Activated CD4-positive, alpha-beta T cell treated with anti-CD3 and anti-CD28 coated beads, Interleukin-10, Interleukin-2, amounts not matched to agents 100 ng/mL and 50 ng/mL, durations not matched to agents 16 hours and 8 hours (primary cell): Measurements from ENCODE around the gene FBN3.
"Not testable (repeated sequence)": the region's sequence is repeated elsewhere in the genome, so short reads cannot be mapped to it uniquely, and the experiment has no call there.

Experiments used
- DNase-seq: peaks from one replicate; pipeline ENCODE4 v3.0.0-alpha.2; 2020

Gene FBN3

DNA sequence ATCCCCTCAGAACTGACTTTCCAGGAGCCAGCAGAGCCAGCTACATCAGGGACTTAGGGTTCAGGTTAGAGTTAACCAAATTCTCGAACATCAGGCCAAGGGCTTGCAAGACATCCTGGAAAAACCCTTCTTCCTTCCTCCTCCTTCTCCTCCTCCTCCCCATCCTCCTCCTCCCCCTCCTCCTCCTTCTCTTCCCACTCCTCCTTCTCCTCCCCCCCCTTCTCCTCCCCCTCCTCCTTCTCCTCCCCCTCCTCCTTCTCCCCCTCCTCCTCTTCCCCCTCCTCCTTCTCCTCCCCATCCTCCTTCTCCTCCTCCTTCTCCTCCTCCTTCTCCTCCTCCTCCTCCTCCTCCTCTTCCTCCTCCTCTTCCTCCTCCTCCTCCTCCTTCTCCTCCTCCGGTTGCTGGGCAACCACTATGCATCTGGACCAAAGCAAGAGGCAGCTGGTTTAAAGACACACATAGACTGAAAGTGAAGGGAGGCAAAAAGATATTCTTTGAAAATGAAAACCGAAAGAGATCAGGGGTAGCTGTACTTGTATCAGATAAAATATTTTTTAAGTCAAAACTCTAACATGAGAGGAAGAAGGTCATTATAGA, 102.7 kb downstream of the FBN3 start:
- peak; percentile 18 for DNase-seq

DNA sequence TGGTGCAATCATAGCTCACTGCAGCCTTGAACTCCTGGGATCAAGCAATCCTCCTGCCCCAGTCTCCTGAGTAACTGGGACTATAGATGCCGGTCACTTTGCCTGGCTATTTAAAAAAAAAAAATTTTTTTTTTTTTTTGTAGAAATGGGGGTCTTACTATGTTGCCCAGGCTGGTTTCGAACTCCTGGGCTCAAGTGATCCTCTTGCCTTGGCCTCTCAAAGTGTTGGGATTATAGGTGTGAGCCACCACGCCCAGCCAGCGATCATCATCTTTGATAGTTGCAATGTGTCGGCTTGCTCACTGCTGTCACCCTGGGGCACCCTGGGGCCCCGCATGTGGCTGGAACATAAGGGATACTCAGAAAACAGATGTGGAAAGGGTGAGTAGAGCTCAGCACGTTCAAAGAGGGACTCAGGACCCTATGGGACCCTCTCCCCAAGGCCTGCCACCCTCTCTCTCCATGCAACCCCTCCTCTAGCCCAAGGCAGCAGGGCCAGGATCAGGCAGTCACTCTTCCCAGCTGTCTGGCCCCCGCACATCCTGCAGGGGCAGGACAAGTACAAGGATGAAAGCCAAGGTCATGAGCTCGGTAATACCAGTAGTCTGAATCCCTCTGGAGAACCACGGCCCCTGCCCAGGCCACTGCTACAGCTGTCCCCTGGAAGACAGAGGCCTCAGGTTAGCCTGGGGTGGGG, 103.4 kb downstream of the FBN3 start:
- no peak for DNase-seq

DNA sequence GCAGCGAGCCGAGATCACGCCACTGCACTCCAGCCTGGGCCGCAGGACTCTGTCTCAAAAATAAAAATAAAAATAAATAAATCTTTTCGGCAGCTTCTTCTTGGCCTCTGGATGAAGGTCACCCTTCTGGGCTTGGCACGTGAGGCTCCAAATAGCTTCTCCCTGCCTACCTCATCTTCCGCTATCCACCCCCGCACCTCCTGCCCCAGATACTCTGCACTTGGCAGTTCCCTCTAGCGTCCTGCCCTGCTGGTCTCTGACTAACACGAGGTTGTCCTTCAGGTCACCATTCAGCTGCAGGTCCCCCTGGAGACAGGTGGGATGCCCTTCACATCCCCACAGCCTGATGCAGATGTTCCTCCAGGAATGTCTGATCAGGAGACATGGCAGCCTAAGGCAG, 105.4 kb downstream of the FBN3 start:
- DNase-seq, result no peak

DNA sequence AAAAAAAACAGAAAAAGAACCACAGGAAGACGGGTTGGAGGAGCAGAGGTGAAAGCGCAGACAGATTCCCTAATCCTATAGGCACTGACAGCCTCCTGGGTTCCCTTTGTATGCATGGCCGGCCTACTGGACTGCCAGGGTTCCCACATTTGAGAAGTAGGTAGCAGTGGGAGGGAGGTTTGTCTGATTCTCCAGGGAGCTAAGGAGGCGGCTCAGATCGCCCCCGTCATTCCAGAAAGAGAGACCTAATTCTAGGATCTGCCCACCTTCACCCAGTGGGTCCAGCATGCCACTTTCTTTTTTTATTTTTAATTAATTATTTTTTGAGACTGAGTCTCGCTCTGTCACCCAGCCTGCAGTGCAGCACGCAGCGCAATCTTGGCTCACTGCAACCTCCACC, 106.5 kb downstream of the FBN3 start:
- DNase-seq, result no peak

DNA sequence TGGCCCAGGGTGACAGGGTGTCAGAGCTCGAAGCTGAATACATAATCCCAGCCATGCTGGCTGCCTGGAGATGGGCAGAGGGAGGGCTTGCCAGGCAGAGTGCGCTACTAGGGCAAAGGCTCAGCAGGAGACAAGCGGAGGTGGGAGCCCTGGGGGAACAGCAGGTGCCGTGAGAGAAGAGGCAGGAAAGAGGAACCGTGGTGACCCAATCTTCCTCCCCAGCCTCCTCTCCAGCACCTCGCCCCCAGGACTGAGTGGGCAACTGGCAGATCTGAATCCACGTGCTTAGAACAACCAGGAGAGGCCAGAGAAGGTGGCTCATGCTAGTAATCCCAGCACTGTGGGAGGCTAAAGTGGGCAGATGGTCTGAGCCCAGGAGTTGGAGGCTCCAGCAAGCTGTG, 107.9 kb downstream of the FBN3 start:
- no peak for DNase-seq

DNA sequence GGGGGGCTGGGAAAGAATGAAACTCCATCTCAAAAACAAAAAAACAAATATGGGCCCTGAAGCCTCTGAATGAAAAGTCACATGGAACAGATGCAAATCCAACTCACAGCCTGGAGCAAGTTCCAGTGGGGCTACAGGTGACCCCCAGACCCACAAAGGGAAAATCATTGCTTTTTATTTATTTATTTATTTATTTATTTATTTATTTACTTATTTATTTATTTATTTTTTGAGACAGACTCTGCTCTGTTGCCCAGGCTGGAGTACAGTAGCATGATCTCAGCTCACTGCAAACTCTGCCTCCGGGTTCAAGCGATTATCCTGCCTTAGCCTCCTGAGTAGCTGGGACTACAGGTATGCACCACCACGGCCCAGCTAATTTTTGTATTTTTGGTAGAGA, 110.2 kb downstream of the FBN3 start:
- DNase-seq, result no peak

DNA sequence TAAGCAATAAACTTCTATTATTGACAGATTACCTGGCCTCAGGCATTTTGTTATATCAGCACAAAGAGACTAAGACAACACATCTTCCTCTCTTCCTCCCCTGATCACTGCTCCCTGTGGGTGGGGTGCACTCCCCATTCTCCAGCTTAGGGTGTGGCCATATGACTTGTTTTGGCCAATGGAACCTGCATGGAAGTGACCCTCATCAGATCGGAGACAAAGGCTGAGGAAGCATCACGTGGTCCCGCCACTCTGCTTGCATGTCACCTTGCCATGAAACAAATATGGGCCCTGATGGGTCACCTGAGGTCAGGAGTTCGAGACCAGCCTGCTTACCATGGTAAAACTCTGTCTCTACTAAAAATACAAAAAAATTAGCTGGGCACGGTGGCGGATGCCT, 110.6 kb downstream of the FBN3 start:
- no peak for DNase-seq

DNA sequence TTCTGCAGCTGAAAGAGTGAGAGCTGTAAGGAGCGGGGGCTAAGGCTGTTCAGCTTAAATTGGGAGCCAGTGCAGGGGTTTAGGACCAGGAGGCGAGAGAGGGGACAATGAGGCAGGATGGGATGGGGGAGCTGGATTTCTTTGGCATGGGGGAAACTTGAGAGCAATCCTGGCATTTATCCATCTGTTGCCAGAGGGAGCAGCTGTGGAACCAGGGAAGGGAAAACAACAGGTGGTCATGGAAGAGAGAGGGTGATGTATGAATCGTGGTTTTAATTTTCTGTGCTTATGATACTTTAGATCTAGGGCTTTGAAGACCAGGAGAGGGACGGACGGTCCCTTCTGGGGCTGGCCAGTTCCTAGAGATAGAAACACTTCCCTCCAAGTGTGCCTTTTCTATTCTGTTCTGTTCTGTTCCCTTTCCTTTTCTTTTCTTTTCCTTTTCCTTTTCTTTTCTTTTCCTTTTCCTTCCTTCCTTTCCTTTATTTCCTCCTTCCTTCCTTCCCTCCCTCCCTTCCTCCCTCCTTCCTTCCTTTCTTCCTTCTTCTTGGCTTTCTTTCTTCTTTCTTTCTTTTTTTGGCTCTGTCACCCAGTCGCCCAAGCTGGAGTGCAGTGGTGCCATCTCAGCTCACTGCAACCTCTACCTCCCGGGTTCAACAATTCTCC, 112.8 kb downstream of the FBN3 start:
- no peak for DNase-seq

DNA sequence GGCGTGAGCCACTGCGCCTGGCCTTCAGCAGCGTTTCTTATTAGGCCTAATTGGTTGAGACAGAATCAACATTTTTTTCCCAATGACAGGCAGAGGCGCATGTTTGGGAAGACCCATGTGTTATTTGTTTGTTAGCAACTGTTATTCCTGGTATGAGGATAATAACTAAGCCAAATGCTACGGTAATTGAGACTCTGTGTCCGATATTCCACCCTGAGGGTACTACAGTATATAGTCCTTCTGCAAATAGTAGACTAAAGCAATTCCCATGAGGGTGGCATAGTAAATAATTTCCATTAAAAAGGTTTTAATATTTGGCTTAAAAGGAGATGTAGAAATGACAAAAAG, 115.2 kb downstream of the FBN3 start:
- DNase-seq, result no peak

DNA sequence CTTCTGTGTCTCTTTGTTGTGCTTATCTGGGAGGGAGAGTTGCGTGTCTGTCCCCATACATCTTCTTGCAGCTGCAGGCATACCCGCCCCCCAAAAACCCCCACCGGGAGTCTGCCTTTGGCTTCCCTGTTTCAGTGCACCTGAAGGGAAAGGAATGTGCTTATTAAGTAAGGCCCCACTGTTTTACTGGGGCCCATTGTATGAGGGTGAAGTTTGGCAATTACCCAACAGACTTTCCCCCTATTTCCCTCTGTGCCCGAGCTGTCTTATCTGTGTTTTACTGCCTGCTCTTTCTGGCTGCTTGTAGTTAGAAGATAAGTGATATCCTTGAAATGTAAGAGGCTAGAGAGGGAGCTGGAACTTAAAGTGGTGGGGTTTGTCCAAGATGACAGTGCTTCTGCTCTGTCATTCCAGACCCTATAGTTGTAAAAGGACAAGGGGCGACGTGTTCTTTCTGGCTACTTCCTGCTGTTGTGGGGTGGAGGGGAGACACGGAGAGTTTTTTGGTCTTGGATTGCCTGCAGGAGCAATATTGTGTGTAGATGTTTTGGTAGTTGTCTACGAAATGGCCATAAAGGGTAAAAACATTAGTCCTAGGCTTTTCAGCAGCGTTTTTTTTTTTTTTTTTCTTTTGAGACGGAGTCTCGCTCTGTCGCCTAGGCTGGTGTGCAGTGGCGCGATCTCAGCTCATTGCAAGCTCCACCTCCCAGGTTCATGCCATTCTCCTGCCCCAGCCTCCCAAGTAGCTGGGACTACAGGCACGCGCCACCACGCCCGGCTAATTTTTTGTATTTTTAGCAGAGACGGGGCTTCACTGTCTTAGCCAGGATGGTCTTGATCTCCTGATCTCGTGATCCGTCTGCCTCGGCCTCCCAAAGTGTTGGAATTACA, 115.9 kb downstream of the FBN3 start:
- DNase-seq, result not testable (repeated sequence)

DNA sequence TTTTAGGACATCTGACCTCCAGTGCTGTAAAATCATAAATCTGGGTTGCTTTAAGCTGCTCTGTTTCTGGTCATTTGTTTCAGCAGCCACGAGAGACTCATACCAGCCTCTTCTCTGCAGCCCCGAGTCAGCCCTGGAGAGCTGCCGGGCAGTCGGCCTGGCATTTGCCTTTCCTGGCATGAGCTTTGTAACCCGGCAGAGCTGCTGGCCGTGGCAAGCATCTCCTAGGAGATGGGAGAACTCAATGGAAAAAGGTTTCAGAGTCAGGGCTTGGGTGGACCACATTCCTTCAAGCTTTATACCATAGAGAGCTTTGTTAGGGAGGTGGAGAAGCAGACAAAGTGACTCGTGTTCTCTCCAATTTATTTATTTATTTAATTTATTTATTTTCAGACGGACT, 118.4 kb downstream of the FBN3 start:
- DNase-seq, result no peak

DNA sequence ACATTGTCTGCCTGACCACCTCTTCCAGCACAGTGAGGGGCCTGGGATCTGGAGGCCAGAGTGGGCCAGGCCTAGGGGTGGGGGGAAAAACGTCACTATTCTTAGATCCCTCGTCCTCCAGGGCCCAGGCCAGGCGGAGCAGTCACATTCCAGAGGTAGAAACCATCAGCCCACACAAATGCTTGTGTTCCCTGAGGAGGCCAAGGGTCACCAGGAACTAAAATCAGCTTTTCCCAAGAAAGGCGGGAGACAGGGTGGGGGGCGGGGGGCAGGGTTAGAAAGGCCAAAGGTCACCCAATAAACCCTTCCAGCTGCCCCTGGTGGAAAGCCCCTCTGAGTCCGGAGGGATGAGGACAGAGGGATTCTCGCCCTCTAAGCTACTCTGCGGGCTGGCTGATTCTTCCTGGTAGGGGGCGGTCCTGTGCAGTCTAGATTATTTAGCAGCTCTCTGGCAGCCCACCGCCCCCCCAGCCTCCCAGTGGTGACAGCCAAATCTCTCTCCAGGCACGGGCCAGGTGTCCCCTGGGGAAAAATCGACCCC, 120.4 kb downstream of the FBN3 start:
- DNase-seq, result no peak

DNA sequence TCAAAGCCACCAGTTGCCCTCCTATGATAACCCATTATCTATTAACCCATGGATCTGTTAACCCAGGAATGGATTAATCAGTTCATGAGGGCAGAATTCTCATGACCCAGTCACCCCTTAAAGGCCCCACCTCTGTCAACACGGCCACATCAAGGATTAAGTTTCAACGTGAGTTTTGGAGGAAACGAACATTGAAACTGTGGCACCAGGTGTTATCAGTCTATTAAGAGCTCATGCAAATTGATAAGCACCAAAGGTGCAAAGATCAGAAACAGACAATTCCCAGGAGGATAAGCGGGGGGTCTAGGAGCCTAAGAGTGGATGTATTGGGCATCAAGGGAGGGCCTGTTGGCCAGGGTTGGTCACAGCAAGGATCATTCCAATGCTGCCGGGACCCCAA, 124.1 kb downstream of the FBN3 start:
- DNase-seq, result no peak

DNA sequence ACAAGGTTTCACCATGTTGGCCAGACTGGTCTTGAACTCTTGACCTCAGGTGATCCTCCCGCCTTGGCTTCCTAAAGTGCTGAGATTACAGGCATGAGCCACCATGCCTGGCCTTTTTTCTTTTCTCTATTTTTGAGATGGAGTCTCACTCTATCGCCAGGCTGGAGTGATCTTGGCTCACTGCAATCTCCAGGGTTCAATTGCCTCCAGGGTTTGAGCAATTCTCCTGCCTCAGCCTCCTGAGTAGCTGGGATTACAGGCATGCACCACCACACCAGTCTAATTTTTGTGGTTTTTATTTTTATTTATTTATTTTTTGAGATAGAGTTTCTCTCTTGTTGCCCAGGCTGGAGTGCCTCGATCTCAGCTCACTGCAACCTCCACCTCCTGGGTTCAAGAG, 125.1 kb downstream of the FBN3 start:
- DNase-seq, result not testable (repeated sequence)

DNA sequence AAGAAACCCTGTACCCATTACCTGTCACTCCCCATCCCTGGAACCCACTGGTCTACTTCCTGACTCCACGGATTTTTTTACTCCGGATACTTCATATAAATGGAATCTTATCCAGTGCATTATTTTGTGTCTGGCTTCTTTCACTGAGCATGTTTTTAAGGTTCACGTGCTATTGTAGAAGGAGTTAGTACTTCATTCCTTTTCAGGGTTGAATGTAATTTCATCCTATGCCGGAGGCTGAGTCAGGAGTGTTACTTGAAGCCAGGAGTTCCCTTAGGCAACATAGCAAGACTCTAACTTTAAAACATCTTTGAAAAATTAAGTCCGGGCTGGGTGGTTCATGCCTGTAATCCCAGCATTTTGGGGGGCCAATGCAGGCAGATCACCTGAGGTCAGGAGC, 126.0 kb downstream of the FBN3 start:
- no peak for DNase-seq

DNA sequence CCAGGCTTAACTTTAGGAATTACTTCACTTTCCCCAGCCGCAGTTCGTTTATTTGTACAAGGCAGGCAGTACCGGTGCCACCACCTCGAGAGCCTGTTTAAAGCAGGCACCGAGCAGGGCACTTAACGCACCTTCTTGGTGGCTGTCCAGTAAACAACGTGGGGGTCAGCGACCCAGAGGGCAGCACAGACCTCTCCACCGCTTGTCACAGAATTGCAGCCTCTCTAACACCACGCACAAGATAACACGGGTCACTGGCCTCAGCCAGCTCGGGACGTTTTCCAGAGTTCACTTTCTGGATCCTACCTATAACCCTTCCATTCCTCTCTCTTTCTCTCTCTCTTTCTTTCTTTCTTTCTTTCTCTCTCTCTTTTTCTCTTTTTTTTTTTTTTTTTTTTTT, 127.1 kb downstream of the FBN3 start:
- no peak for DNase-seq

DNA sequence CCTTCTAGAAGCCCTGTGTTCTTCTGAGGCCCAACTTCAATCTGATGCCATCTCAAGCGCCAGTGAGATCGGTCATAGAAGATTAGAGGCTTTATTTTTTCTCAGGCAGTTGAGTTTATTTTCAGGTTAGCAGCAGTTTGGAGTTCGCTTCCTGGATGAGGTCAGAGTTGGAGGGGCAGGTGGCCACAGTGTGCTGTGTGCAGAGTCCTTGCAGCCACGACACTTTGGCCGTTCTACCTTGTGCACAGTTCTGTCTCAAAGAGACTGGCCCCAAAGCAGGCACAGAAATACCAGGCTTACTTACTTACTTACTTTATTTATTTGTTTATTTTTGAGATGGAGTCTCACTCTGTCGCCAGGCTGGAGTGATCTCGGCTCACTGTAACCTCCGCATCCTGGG, 128.0 kb downstream of the FBN3 start:
- DNase-seq, result no peak

DNA sequence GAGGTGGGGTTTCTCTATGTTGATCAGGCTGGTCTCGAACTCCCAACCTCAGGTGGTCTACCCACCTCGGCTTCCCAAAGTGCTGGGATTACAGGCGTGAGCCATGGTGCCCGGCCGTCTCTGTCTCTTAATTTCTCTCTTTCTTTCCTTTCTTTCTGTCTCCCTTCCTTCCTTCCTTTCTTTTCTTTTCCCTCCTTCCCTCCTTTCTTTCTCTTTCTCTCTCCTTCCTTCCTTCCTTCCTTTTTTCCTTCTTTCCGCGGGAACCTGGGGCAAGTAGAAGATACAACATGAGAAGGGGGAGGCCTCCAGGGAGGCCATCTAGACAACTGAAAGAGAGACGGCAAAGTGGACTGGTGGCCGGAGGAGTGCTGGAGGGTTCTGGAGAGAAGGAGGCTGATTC, 128.7 kb downstream of the FBN3 start:
- no peak for DNase-seq

DNA sequence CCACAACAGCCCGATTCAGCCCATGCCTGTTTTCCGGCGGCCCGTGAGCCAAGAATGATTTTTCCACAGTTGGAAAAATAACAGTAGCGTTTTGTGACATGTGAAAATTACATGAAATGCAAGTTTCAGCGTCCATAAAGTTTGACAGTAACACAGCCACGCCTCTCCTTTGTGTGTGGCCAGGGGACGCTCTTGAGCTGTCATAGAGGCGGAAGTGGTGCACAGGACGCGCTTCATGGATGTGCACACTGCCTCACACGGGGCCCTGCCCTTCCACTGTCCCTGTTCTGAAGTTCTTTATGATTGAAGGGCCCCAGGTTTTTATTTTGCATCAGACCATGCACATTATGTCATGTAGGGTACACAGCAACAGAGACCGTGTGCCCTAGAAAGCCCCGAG, 131.6 kb downstream of the FBN3 start:
- DNase-seq, result peak; percentile 46
